Iris pigment epithelial cell (primary cell): ENCODE results near the gene WWOX.

Experiments used
- DNase-seq: peaks from one replicate; pipeline ENCODE4 v3.0.0-alpha.2; 2011; ENCODE audit warnings: low read depth

The WWOX gene

DNA sequence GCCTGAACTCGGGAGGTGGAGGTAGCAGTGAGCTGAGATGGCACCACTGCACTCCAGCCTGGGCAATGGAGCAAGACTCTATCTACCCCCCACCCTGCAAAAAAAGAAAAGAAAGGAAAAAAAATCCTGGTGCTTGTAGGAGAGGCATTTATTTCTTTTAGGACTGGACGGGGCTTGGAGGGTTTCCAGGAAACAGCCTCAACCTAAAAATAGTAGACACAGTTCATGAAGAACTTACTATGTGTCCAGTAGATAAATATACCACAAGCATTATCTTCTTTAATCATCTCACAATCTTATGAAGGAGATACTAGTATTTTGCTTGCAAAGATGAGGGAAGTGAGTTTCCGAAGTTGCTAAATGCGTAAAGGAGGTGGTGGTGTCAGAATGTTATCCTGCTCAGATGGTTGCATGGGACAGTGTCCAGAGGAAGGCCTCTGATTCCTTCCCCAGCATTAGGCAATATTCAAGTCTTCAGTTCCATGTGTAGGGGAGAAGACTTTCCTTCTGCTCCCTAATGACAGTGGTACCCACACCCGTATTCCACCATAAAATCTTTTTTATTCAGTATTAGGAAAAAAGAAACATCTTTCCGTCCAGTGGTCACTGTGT, 263.2 kb downstream of the WWOX start:
- DNase-seq, result no peak

DNA sequence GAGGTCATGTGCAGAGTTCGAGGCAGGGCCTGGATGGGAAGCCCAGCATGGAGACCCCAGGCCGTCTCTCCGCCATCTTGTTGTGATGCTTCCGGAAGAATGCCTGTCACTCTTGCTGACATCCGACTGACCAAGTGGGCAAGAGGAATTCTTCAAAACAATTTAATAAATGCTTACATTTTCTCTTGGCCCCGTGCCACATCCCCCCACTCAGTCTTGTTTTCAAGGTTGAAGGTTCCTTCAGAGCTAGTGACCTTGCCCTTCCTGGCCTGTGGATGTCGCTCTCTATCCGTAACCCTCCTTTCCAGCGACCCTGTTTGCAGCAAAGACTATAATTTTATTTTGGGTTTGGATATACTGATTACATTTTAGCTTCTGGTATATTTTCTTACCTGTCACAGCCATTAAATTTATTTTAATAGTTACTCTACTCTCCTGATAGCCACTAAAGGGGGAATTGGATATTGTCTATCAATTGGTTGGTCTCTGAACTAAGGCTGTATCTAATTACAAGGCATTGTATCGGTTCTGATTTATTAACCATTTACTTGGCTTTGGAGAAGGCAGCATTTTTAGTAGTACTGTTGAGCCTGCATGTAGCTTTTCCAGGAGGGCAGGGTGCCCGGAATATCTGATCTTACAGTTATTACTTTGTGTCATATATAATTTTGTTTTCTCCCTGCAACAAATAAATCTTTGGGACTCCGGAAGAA, 264.5 kb downstream of the WWOX start:
- DNase-seq, result no peak

DNA sequence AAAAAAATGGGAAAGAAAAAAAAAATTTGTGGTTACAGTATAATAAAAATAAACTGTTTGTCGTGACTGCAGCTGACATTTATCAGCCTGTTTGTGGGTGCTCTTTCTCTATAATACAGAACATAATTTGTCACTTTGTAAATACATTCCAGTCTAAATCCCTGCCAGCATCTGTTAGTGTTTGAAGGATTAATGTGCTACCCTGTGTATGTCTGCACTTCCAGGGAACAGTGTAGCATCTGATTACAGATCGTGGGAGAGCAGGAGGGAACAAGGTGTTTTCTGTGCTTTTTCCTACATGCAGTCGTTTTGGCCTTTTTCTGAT, 265.1 kb downstream of the WWOX start:
- DNase-seq, result no peak

DNA sequence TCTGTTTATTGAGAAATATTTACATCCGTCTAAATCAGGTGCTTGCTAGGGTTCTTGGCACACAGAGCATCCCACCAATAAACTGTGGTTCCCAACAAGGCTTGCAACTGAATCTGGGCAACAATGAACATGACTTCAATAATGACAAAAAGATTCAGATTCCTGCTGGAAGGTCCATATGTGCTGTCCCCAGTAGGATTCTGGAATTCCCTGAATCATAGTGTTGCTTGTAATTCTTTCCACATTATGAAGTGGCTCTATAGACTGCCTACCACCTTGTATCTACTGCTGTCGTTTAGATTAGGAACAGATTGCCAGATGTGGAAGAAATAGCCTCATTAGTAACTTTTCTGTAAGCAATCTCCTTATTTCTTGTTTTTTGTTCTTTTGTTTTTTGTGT, 265.9 kb downstream of the WWOX start:
- DNase-seq, result no peak

DNA sequence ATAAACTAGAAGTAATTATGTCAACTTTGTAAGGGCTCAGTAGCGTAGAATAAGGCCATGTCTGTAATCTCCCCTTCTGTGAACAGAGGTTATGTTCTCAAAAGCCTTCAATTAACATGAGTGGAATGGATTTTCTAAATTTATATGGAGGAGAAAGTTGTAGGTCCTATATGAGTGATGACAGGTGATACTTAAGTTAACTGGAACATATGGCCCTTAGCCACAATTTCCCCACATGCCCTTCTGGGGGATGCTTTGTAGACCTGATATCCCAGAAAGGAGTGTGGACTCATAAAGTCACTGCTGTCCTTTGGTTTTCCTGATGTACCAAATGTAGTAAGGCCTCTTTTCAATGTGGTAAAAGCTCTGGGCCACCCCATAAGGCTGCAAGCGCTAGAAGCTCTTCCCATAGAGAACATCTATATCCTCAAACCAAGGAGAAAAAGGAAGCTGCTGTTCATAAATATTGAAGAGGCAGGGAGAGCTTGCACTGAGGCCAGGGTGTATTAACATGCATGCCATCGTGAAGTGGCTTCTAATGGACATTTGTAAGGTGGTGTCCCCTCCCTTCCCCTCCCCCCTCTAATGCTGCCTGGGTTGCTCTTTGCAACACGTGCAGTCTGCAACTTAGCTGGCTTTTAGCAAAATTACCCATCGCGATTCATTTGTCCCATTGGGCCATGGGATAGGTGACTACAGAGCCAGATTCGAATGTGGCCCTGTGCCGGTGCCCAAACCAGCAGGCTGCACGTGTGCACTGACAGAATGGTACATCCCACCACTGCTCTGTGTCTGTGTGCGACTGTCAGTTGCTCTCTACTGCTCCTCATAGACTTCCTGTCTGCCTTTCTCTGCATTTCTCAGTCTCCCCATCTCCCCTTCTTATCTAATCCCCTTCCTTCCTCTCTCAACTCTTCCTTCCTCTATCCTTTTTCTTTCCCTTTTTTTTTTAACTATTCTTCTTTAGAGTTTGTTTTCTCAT, 269.0 kb downstream of the WWOX start:
- no peak for DNase-seq

DNA sequence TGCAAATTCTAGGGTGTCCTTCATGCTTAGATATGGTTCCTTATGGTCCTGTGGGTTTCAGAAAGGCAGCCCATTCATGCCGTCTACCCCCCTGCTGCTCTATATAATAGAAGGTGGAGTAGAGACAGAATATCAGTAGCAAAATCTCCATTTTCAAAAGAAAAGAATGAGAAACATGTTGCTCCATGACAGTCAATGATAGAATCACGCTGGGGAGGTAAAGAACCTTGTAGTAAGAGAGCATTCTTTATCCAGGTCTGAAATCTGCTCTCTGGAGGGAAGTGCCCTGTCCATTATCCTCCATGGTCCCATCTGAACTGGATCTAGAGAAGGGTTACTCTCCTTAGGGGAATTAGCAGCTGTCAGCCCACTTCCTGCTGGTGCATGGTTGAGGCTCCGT, 272.8 kb downstream of the WWOX start:
- no peak for DNase-seq

DNA sequence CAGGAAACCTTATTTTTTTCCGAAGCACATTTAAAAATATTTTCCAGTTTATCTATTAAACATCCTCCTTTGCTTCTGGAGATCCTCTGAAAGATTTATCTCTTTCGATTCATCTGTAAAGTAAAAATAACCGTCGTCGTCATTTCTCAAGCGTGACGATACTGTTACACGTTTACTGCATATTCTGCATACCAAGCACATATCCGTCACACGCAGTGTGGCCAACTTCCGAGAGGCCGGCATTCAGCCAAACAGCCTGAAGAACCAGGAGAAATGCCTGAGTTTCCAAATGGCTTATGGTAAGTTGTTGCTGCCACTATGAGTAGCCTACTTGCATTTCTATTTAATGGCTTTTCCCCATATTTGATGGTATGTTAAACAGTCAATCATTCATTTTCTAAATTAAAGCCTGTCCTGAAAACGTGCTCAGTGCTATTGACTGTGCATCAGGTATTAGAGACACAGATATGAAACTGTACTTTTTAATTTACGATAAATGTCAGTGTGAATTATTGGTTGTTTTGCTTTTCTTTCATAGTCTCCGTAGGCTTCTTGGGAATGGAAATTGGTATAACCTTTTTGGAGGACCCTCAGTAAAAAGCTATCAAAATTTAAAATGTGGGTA, 275.7 kb downstream of the WWOX start:
- DNase-seq, result no peak

DNA sequence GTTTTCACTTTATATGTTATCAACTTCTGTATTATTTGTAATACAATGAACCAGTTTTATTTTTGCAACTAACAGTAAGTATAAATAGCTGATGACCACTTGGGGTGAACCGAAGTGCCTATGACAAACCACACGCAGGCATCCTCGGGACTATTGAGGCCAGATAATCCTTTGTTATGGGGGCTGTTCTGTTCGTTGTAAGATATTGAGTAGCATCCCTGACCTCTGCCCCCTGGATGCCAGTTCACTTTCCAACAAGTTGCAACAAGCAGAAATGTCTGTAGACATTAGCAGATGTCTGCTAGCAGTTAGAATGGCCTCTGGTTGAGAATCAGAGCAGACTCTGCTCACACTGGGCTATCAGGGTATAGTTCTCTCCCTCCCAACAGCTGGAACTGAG, 277.0 kb downstream of the WWOX start:
- DNase-seq, result no peak

DNA sequence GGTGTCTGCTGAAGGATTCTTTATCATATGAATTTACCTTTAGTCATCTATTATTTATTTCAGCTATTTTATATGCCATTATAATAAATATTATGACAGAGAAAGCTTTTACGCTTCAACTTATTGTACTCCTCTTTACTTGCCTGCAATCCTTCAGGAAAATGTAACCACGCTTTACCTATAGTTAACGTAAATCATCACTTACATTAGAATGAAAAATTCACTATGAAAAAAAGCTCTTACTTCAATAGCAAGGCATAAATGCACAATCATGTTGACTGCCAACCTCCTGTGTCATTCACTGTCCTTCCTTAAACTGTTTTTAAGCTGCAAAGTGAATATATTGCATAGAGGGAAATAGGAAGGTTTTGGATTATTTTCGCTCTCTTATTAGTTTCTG, 277.9 kb downstream of the WWOX start:
- no peak for DNase-seq

DNA sequence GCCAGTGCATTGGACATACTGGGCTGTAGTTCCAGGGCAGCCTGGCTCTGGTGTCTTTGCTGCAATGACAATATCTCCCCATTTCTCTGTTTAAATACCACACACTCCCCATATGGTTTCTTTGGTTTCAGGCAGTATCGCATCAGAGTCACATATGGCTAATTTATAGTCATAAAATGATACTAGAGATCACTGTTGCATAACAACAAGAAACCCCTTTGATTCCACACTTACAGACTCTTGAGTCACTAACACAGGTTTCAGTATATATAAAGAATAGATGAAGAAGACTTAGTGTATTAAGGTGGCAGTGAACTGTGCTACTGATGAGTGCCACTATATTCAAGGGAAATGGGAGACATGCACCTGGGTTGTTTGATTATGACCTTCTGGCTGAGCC, 281.6 kb downstream of the WWOX start:
- DNase-seq, result no peak

DNA sequence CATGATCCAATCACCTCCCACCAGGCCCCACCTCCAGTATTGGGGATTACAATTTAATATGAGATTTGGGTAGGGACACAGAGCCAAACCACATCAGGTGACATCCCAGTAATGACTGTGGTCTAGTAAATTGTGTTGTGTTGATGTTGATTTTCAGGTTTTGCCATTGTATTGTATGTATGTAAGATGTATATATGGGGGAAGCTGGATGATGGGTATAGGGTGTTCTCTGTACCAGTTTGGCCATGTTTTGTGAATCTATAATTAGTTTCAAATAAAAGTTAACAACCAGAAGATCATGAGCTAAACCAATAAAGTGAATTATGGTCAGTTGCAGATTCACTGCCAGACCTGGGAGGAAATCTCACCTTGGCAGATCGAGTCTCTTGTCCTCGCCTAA, 283.7 kb downstream of the WWOX start:
- no peak for DNase-seq

DNA sequence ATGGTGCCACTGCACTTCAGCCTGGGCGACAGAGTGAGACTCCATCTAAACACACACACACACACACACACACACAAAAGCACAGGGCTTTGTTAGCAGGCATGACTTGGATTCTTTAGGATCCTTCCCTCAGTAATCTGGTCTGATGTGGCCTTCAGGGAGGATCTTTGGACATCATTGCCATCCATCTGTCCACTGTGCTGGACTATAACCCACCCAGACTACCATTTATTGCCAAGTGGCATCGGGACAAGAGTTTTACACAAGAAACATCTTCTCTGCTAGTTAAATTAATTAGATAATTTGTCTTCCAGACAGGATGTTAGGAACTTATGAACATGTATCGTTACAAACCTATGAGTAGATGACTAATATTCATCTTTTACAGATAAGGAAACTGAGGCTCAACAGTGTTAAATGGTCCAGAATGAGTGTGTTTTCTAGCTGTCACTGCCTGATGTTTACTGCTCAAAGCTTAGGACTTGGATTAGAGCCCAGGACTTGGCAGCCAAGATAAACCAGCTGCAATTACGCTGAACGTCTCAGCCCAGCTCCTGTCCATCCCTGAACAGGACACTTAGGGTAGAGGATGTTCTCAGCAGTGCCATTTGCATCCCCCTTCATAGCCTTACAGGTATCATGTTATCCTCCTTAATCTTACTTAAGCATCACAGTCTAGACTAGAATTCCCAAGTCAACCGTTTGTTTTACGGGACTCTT, 285.8 kb downstream of the WWOX start:
- no peak for DNase-seq

DNA sequence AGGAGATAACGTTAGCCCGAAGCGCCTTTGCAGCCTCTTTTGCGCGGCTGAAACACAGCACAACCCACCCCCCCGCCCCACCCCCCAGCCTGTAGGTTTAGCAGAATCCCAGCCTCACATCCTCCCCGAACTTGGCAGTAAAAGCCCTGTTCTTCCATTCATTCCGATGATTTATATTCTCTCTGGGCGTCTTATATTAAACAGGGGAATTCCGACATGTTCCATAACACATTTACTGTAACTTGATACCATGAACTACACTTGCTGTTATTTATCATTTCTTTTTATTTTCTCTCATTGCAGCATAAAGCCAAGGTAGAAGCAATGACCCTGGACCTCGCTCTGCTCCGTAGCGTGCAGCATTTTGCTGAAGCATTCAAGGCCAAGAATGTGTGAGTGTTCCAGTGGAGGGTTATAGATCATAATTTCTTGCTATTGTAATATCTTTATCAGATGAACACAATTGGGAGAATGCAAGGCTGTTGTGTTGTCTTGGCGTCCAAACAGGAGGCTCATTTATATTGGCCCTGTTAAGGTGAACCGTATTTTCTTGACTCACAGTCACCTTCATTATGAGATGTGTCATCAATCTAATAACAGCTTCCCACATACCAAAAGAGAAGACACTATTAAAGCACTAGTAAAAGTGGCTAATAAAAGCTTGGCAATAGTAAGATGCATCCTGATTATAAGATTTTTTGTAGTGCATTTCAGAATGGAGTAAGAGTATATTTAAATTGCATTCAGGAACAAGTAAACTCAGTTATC, 287.3 kb downstream of the WWOX start:
- no peak for DNase-seq

DNA sequence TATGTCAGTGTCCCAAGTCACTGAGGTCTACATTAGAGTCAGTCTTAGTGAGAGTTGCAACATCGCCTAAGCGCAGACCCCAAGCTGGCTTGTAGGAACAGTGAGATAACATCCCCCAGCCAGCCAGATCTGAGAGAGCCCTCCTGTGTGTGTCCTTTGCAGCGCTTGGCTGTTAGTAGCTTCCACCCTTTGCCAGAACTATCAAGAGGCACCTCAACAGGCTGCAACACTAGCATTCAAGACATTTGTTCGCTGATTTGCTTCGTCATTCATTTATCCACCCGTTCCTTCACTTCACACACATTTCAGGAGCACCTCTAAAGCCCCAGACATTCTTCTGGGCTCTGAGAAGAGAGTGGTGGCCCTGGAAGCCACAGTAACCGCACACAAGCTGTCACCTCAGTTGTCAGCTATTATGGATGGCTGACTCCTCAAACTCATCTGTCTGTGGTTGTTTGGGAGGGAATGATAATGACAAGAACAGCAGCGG, 289.6 kb downstream of the WWOX start:
- DNase-seq, result no peak

DNA sequence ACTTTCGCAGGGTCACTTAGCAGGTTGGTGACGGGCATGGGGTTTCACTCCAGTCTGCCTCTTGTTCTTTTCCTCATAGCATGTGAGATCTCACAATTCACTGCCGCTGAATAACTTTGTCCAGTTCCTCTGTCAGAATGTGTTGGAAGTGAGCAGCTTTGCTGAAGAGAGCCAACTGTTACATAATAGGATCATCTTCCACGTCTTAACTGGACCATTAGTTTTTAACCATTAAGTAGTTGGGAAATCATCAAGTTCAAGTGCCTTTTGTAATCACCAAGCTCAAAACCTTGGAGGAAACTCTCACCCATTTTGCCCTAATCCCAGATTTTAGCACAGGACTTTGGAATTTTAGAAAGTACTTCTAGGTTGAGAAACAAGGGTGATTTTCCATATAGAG, 290.6 kb downstream of the WWOX start:
- DNase-seq, result no peak

DNA sequence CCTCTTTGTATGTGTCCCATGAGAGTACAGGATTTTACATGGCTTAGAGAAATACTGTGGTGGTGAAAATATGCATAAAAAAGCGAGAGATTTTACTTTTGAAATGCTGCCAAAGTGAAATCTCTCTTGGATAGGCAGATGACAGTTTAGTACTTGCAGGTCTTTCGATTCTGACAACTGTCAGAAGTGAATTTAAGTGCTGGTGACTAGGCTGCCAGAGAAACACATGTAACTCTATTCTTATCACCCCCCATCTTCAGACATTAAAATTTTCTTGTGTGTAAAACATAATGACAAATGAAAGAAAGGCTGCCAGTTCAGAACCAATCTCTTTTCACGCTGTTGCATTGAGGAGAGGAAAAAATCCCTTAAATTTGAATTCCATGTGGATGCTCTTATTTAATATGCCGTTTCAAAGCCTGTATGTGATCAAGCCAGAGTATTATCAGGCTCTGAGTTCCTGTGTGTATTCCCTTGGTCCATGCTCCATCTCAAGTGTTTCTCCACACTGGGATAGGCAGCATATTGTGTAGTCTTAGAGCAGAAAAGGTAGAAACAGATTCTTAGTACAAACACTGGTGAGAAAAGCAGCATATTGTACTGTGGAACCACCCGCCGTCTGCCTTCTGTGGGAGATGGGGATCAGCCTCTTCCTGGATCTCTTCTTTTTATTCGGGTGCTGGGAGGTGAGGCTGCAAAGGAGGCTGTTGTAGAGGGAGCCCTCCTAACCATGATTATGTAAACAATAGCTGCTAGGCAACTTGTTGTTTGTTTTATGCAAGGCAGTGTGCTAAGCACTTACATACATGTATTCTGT, 291.3 kb downstream of the WWOX start:
- DNase-seq, result no peak

DNA sequence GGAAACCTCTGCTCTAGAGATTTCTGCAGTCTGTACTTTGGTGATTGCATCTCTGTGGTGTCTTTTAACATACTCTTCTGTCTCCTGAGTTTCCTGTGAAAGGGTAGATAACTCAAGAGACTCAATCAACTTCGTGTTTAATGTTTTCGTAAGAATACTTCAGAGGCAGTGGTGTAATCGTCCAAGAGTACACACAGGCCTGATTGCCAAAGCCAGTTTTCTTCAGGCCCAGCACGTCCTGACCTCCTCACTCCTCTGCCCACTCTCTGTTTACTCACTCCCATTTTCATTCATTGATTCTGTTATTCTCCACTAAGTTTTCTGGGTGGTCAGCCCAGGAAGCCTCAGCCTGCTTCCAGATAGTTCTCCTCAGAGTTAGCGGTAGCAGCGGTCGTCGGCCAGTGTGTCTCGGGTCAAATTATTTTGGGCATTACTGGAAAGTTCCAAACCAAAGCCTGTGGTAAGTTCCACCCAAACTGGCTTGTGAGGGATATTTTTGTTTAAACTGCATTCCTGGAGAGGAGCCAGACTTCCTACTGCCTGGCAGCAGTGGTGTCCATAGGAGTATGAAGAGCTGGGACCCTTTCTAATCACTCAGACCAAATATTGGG, 293.2 kb downstream of the WWOX start:
- no peak for DNase-seq

DNA sequence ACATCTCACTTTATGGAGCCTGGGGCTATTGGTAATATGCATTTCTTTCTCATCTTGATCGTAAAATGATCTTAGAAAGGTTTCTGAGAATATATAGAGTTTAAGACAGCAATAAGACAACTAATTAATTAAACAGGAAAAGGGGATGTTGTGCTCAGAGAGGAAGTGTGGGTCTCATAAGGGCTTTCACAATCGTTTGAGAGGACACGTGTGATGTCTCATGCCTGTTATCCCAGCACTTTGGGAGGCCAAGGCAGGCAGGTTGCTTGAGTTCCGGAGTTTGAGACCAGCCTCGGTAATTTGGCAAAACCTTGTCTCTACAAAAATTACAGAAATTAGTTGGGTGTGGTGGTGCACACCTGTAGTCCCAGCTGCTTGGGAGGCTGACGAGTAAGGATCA, 295.6 kb downstream of the WWOX start:
- DNase-seq, result no peak

DNA sequence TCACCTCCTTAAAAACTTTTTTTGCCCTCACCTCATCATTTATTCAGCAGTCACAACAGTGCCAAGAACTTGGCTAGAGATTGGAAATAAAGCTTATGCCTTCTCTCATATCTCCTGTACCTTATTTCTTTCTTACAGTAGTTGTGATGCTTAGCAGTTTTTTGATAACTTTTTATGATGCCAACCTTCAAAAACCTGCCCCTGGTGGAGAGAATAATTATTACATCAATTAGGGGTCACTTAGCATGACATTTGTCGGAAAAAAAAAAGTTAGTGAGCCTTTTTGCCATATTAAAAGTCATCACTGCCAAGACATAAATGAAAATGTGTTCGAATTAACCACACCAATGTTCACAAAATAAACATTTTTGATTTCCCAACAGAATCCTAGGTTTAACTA, 296.6 kb downstream of the WWOX start:
- DNase-seq, result no peak

DNA sequence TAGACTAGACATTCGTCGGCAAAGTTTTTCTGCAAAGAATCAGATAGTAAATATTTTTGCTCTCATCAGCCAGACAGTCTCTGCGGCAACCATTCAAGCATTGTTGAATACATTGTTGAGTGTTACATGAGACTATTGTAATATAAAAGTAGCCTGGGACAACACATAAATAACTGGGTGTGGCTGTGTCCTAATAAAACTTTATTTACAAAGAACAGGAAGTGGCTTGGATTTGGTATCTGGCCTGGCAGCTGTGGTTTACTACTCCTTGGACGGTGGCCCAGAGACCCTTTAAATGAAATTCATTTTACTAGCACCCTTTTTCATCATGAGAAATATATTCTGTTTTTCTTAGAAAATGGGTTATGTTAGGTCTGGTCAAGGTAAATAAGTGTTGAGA, 297.2 kb downstream of the WWOX start:
- DNase-seq, result no peak
